MG63 (cell line): ENCODE measurements around the gene QPCT. TPM values are rescaled to one million over a fixed set of nuclear protein-coding genes. Genes with fewer than 3 reads are reported as not detected.

Experiments
- total RNA-seq: library from RNA; depleted of rRNA; stranded (reverse); fragments of >200 nt; shearing (Covaris generic); gene quantifications from 2 replicates; pipeline ENCODE4 v1.2.3, GENCODE V29; 2014; ENCODE audit warnings: low replicate concordance; rRNA removed

QPCT gene
- total RNA-seq, 1 experiment from 2014 or later: 3.4 TPM

Other genes with a start within 250 kb of the QPCT start
- gene EIF2AK2, start 187.7 kb upstream of the QPCT start, total RNA-seq: 17.8 and 27.8 TPM in 2 replicates
- gene SULT6B1, start 156.0 kb upstream of the QPCT start, total RNA-seq: not detected in 2 replicates
- 9.1 and 13.3 TPM in 2 replicates for gene CEBPZOS, start 148.1 kb upstream of the QPCT start, total RNA-seq
- gene CEBPZ, start 113.0 kb upstream of the QPCT start, total RNA-seq: 35.0 and 47.0 TPM in 2 replicates
- gene NDUFAF7, start 113.0 kb upstream of the QPCT start, total RNA-seq: 15.8 and 27.8 TPM in 2 replicates
- 27.8 and 52.4 TPM in 2 replicates for gene PRKD3, start 19.8 kb upstream of the QPCT start, total RNA-seq